Osteocyte (in vitro differentiated cells): ENCODE data around the gene SF3A2. TPM values are rescaled to one million over a fixed set of nuclear protein-coding genes. Genes with fewer than 3 reads are reported as not detected.

Source experiments
- DNase-seq: peaks from one replicate; pipeline ENCODE4 v3.0.0; 2021; ENCODE audit warnings: mixed read lengths; ENCODE audit not compliant: unreplicated experiment; ENCODE audit errors: extremely low spot score
- H3K27ac Mint-ChIP-seq: one replicate; pipeline ENCODE4 v1.8.0; 2021; ENCODE audit warnings: mild to moderate bottlenecking, mixed read lengths; ENCODE audit not compliant: unreplicated experiment
- H3K27me3 Mint-ChIP-seq: one replicate; pipeline ENCODE4 v1.8.0; 2021; ENCODE audit warnings: mixed read lengths; ENCODE audit not compliant: unreplicated experiment
- H3K36me3 Mint-ChIP-seq: one replicate; pipeline ENCODE4 v1.8.0; 2021; ENCODE audit warnings: mixed read lengths; ENCODE audit not compliant: unreplicated experiment
- H3K4me1 Mint-ChIP-seq: one replicate; pipeline ENCODE4 v1.8.0; 2021; ENCODE audit warnings: mixed read lengths; ENCODE audit not compliant: unreplicated experiment
- H3K4me3 Mint-ChIP-seq: one replicate; pipeline ENCODE4 v1.8.0; 2021; ENCODE audit warnings: mild to moderate bottlenecking, moderate library complexity, mixed read lengths; ENCODE audit not compliant: unreplicated experiment
- H3K9me3 Mint-ChIP-seq: one replicate; pipeline ENCODE4 v1.8.0; 2021; ENCODE audit warnings: mixed read lengths; ENCODE audit not compliant: unreplicated experiment
- CTCF ChIP-seq: fragments of 200-600 bp; sonication (generic); IDR thresholded peaks from 2 replicates; pipeline ENCODE4 v1.5.0; 2021; ENCODE audit warnings: antibody characterized with exemption, mild to moderate bottlenecking, moderate library complexity
- total RNA-seq: library from RNA; stranded (reverse); gene quantifications from 2 replicates; pipeline ENCODE4 v1.2.1, GENCODE V29; 2021

SF3A2 gene
- total RNA-seq, 1 donor from 2014 or later = 102 TPM

GRCh38 chr19:2286402-2287140, 49.9 kb downstream of the SF3A2 start:
- DNase-seq = no peak

GRCh38 chr19:2287585-2288337, 51.1 kb downstream of the SF3A2 start:
- H3K4me3 Mint-ChIP-seq = no peak overlapping the region
- H3K4me1 Mint-ChIP-seq = peaks cover 7% of the 10 kb centered on the region
- no peak overlapping the region for H3K27ac Mint-ChIP-seq
- no peak for DNase-seq
- H3K27me3 Mint-ChIP-seq = no peaks in the 10 kb centered on the region
- H3K36me3 Mint-ChIP-seq = no peaks in the 10 kb centered on the region
- no peaks in the 10 kb centered on the region for H3K9me3 Mint-ChIP-seq
- no peak for TF ChIP-seq CTCF

More at GRCh38 chr19:2286402-2287140, 49.9 kb downstream of the SF3A2 start:
- Mint-ChIP-seq H3K36me3 (no peaks in the 10 kb centered on the region), H3K9me3 (no peaks in the 10 kb centered on the region), H3K27me3 (no peaks in the 10 kb centered on the region), H3K4me1 (peaks cover 18% of the 10 kb centered on the region), H3K27ac (no peak overlapping the region), H3K4me3 (no peak overlapping the region)
- no peak for TF ChIP-seq CTCF

- no peak overlapping the region for H3K4me3 Mint-ChIP-seq
- no peak for DNase-seq
Measured at GRCh38 chr19:2288338-2288817, 51.8 kb downstream of the SF3A2 start.

GRCh38 chr19:2288818-2289713, 52.4 kb downstream of the SF3A2 start:
- Mint-ChIP-seq H3K4me1 (peaks cover 6% of the 10 kb centered on the region), H3K27ac (no peak overlapping the region), H3K36me3 (no peaks in the 10 kb centered on the region), H3K4me3 (no peak overlapping the region), H3K27me3 (no peaks in the 10 kb centered on the region), H3K9me3 (no peaks in the 10 kb centered on the region)
- DNase-seq = no peak
- TF ChIP-seq CTCF = no peak

More at GRCh38 chr19:2288338-2288817, 51.8 kb downstream of the SF3A2 start:
- TF ChIP-seq CTCF = no peak
- H3K9me3 Mint-ChIP-seq = no peaks in the 10 kb centered on the region
- H3K4me1 Mint-ChIP-seq = peaks cover 3% of the 10 kb centered on the region
- no peak overlapping the region for H3K27ac Mint-ChIP-seq
- H3K36me3 Mint-ChIP-seq = no peaks in the 10 kb centered on the region
- H3K27me3 Mint-ChIP-seq = no peaks in the 10 kb centered on the region
